ENCODE data around the gene PARN.

DNA sequence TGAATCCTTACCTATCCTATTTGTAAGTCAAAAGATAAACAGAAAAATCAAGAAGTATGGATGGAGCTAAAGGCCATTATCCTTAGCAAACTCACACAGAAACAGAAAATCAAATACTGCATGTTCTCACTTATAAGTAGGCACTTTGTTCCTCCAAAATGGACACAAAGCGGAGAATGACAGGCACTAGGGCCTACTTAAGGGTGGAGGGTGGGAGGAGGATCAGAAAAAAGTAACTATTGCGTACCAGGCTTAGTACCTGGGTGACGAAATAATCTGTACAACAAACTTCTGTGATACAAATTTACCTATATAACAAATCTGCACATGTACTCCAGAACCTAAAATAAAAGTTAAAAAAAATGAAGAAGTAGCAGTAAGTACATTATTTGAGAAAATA lies 164.3 kb downstream of the PARN start:
- TF ChIP-seq POLR2A (IDR thresholded peaks at IDR 0.05; ENCODE audit: low read depth, low read length) (no peak), POLR2AphosphoS5 (IDR thresholded peaks at IDR 0.05; ENCODE audit: low read depth, low read length) (no peak), TAF1 (IDR thresholded peaks at IDR 0.05; ENCODE audit: borderline replicate concordance, low read depth, low read length) (no peak)
